ENCODE data around the gene LAMA3.

LAMA3 gene

GRCh38 chr18:23814991-23815614, 125.8 kb downstream of the LAMA3 start:
- no peak overlapping the region for H3K27ac ChIP-seq
- TF ChIP-seq CTCF (conservative IDR thresholded peaks at IDR 0.05) (no peak), ZFX (IDR thresholded peaks at IDR 0.05) (no peak)

GRCh38 chr18:23816021-23816420, 126.8 kb downstream of the LAMA3 start:
- TF ChIP-seq ZFX (IDR thresholded peaks at IDR 0.05) (no peak), CTCF (conservative IDR thresholded peaks at IDR 0.05) (no peak)
- no peak overlapping the region for H3K27ac ChIP-seq

- no peak overlapping the region for H3K27ac ChIP-seq
- TF ChIP-seq CTCF (conservative IDR thresholded peaks at IDR 0.05) = no peak
- TF ChIP-seq ZFX (IDR thresholded peaks at IDR 0.05) = no peak
Observed at GRCh38 chr18:23816740-23817139, 127.5 kb downstream of the LAMA3 start.

GRCh38 chr18:23819001-23819400, 129.7 kb downstream of the LAMA3 start:
- no peak for TF ChIP-seq ZFX (IDR thresholded peaks at IDR 0.05)

GRCh38 chr18:23822590-23823385, 133.5 kb downstream of the LAMA3 start:
- no peak for TF ChIP-seq ZFX (IDR thresholded peaks at IDR 0.05)
- TF ChIP-seq CTCF (conservative IDR thresholded peaks at IDR 0.05) = no peak
- peak overlapping the region; percentile 28; the same call in 1 of the 2 replicates for H3K27ac ChIP-seq

More at GRCh38 chr18:23819001-23819400, 129.7 kb downstream of the LAMA3 start:
- no peak overlapping the region for H3K27ac ChIP-seq

- no peak for TF ChIP-seq ZFX (IDR thresholded peaks at IDR 0.05)
- peak; percentile 59 for TF ChIP-seq CTCF (conservative IDR thresholded peaks at IDR 0.05)
- H3K27ac ChIP-seq = peak overlapping the region; percentile 34; the same call in 1 of the 2 replicates
Observed at GRCh38 chr18:23824240-23824639, 135.0 kb downstream of the LAMA3 start.

GRCh38 chr18:23824669-23825068, 135.4 kb downstream of the LAMA3 start:
- no peak for TF ChIP-seq CTCF (conservative IDR thresholded peaks at IDR 0.05)
- TF ChIP-seq ZFX (IDR thresholded peaks at IDR 0.05) = no peak
- H3K27ac ChIP-seq = peak overlapping the region; percentile 34; the same call in 1 of the 2 replicates

Measured in C4-2B (cell line).